Naive thymus-derived CD4-positive, alpha-beta T cell (primary cell): ENCODE data around the gene SVIL. TPM values are rescaled to one million over a fixed set of nuclear protein-coding genes. Genes with fewer than 3 reads are reported as not detected.

Experiments used
- ATAC-seq: fragments of 150-1000 bp; cut with Tn5 transposase; 2 replicates; pipeline ENCODE4 v1.10.0; 2021; ENCODE audit warnings: mild to moderate bottlenecking, moderate library complexity
- CTCF ChIA-PET: fragments of 350-600 bp; sonication (Branson Sonifier 250); formaldehyde crosslinking; loops from one replicate; lab custom pipeline; 2021; ENCODE audit warnings: antibody characterized with exemption; lab: Charles Lee
- POLR2A ChIA-PET: fragments of 350-600 bp; sonication (Branson Sonifier 250); formaldehyde crosslinking; loops from one replicate; lab custom pipeline; 2021; ENCODE audit warnings: antibody characterized with exemption, inconsistent platforms; lab: Charles Lee
- DNase-seq, 9 donors: peaks; one replicate each; pipeline versions ENCODE4 v3.0.0 to v3.0.0-alpha.2; 2020 to 2022; ENCODE audit warnings: mixed read lengths in 1 of 9
- H3K27ac ChIP-seq: one replicate; pipeline ENCODE4 v1.7.0; 2013; ENCODE audit warnings: mild to moderate bottlenecking, low read depth, low read length, moderate library complexity
- H3K27me3 ChIP-seq, 2 donors: one replicate each; pipeline ENCODE4 v1.7.0; 2013; ENCODE audit warnings: low read length in 2 of 2, mild to moderate bottlenecking in 2 of 2, moderate library complexity in 2 of 2; ENCODE audit not compliant: control insufficient read depth in 2 of 2, insufficient read depth in 2 of 2
- H3K36me3 ChIP-seq, 3 experiments: 1 replicate in 2 of 3; 2 replicates in 1 of 3; pipeline ENCODE4 v1.7.0; 2013; ENCODE audit warnings: low read length in 3 of 3, mild to moderate bottlenecking in 3 of 3, moderate library complexity in 1 of 3; ENCODE audit not compliant: insufficient read depth in 3 of 3, control insufficient read depth in 2 of 3
- H3K4me1 ChIP-seq, 2 donors: one replicate each; pipeline ENCODE4 v1.7.0; 2013; ENCODE audit warnings: low read length in 2 of 2, mild to moderate bottlenecking in 2 of 2, moderate library complexity in 1 of 2; ENCODE audit not compliant: control insufficient read depth in 2 of 2, insufficient read depth in 2 of 2
- H3K4me3 ChIP-seq: 2 replicates; pipeline ENCODE4 v1.7.0; 2013; ENCODE audit warnings: mild to moderate bottlenecking, low read length
- H3K9me3 ChIP-seq, 3 experiments: 1 replicate in 2 of 3; 2 replicates in 1 of 3; pipeline ENCODE4 v1.7.0; 2013; ENCODE audit warnings: low read length in 3 of 3; ENCODE audit not compliant: control insufficient read depth in 2 of 3
- H3K27ac Mint-ChIP-seq, 9 donors: one replicate each; pipeline ENCODE4 v1.8.0; 2020 to 2022; ENCODE audit warnings: mixed read lengths in 9 of 9, mild to moderate bottlenecking in 8 of 9, moderate library complexity in 5 of 9, inconsistent platforms in 2 of 9
- H3K27me3 Mint-ChIP-seq, 5 donors: one replicate each; pipeline ENCODE4 v1.8.0; 2021 to 2022; ENCODE audit warnings: mixed read lengths in 5 of 5, mild to moderate bottlenecking in 1 of 5
- H3K36me3 Mint-ChIP-seq, 5 donors: one replicate each; pipeline ENCODE4 v1.8.0; 2020 to 2022; ENCODE audit warnings: mixed read lengths in 5 of 5, mild to moderate bottlenecking in 3 of 5, inconsistent platforms in 1 of 5
- H3K4me1 Mint-ChIP-seq, 7 donors: one replicate each; pipeline ENCODE4 v1.8.0; 2020 to 2022; ENCODE audit warnings: mixed read lengths in 7 of 7, mild to moderate bottlenecking in 3 of 7, inconsistent platforms in 1 of 7
- H3K4me3 Mint-ChIP-seq, 10 donors: one replicate each; pipeline ENCODE4 v1.8.0; 2020 to 2022; ENCODE audit warnings: mild to moderate bottlenecking in 10 of 10, mixed read lengths in 10 of 10, moderate library complexity in 6 of 10, inconsistent platforms in 2 of 10
- H3K9me3 Mint-ChIP-seq, 11 donors: one replicate each; pipeline ENCODE4 v1.8.0; 2020 to 2022; ENCODE audit warnings: mixed read lengths in 11 of 11, mild to moderate bottlenecking in 4 of 11, inconsistent platforms in 1 of 11, moderate library complexity in 1 of 11
- intact Hi-C, 2 donors: fragments of 100-400 bp; cut with micrococcal nuclease; formaldehyde crosslinking; loops; one replicate each; pipeline ENCODE4 v1.15.1; 2023
- polyA plus RNA-seq, 2 donors: library from polyadenylated mRNA; unstranded; fragments of 300-500 nt; fragmentation: Illumina TruSeq; gene quantifications; one replicate each; pipeline ENCODE4 v1.2.3, GENCODE V29; 2021
- total RNA-seq, 6 experiments: library from RNA in 5 of 6; stranded (reverse) in 5 of 6; gene quantifications; 1 replicate in 5 of 6; 2 replicates in 1 of 6; pipeline ENCODE4 v1.2.3 and lab custom pipeline; 2021 to 2026

The SVIL gene
- total and polyA plus RNA-seq, 7 experiments from 2014 or later = 8.7 to 48.9 (median 20.3) TPM

DNA sequence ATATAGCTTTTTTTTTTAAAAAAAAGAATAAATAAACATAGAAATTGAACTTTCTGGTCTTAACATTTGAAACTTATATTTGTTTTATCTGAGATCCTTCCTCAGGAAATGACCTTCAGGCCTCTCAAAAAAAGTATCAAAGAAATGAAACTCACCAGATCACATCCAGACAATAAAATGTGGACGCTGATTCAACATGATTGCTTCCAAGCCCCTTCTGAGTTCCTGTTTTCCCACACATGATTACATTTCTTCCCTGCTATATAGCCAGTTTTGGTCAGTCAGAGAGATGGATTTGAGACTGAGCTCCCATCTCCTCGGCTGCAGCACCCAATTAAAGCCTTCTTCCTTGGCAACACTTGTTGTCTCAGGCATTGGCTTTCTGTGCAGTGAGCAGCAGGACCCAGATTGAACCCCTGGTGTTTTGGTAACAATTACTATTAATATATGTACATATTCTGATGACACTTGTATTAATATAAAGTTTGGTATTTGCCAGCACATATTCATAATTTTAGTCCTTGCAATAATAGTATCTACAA, 21.8 kb upstream of the SVIL start:
- Mint-ChIP-seq H3K27ac (no peak overlapping the region), H3K36me3 (peaks cover 10 to 51% (median 42%) of the 10 kb centered on the region in 5 donors), H3K4me3 (no peak overlapping the region), H3K27me3 (peaks cover 0 to 38% (median 0%) of the 10 kb centered on the region in 5 donors), H3K4me1 (peaks cover 21 to 52% (median 36%) of the 10 kb centered on the region in 7 donors), H3K9me3 (peaks cover 0 to 13% (median 0%) of the 10 kb centered on the region in 11 donors)
- H3K27ac ChIP-seq = no peak overlapping the region
- no peaks in the 10 kb centered on the region for H3K27me3 ChIP-seq
- H3K9me3 ChIP-seq = no peaks in the 10 kb centered on the region
- DNase-seq (no peak), ATAC-seq (no peak)
- H3K36me3 ChIP-seq = peaks cover 0 to 17% (median 4%) of the 10 kb centered on the region in 3 experiments
- ChIA-PET CTCF (interaction anchor here (0.7 to 2.2 kb wide), 2 partner anchors 40 to 77 kb away, joined by 4 to 7 read pairs; no protein-coding TSS in a partner anchor), POLR2A (interaction anchor here (0.6 kb wide), 1 partner anchor 25 kb away, joined by 3 read pairs; no protein-coding TSS in a partner anchor)
- intact Hi-C loops = no loop called here
- H3K4me3 ChIP-seq = no peak overlapping the region
- H3K4me1 ChIP-seq = peaks cover 14 to 30% of the 10 kb centered on the region in 2 donors

GRCh38 chr10:29652192-29652591, 17.4 kb upstream of the SVIL start:
- intact Hi-C loops = no loop called here
- Mint-ChIP-seq H3K4me3 (no peak overlapping the region), H3K27ac (peak overlapping the region in 1 of 9 donors; percentile 13), H3K9me3 (peaks cover 0 to 7% (median 0%) of the 10 kb centered on the region in 11 donors), H3K4me1 (peaks cover 17 to 58% (median 45%) of the 10 kb centered on the region in 7 donors), H3K36me3 (peaks cover 5 to 51% (median 36%) of the 10 kb centered on the region in 5 donors), H3K27me3 (peaks cover 0 to 22% (median 0%) of the 10 kb centered on the region in 5 donors)
- CTCF ChIA-PET = no interaction called here
- Histone ChIP-seq H3K4me3 (no peak overlapping the region), H3K4me1 (peaks cover 7 to 18% of the 10 kb centered on the region in 2 donors), H3K27me3 (no peaks in the 10 kb centered on the region), H3K36me3 (peaks cover 0 to 11% (median 4%) of the 10 kb centered on the region in 3 experiments), H3K27ac (no peak overlapping the region), H3K9me3 (no peaks in the 10 kb centered on the region)
- DNase-seq = no peak
- ATAC-seq = no peak
- POLR2A ChIA-PET = no interaction called here

DNA sequence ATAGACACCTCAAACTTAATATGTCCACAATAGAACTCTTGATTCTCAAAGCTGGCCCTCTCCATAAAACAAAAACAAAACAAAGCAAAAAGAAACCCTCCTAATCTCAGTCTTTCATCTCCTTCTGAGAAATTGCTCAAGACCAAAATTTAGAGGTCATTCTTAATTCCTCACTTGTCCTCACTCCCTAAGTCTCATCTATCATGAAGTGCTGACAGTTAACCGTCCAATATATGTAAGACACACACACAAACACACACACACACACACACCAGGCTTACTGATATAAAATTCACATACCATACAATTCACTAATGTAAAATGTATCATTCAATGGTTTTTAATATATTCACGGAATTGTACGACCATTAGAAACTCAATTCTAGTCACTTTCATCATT, 17.0 kb upstream of the SVIL start:
- H3K36me3 Mint-ChIP-seq = peaks cover 5 to 46% (median 32%) of the 10 kb centered on the region in 5 donors
- H3K27me3 Mint-ChIP-seq = peaks cover 0 to 19% (median 0%) of the 10 kb centered on the region in 5 donors
- Histone ChIP-seq H3K9me3 (no peaks in the 10 kb centered on the region), H3K4me3 (no peak overlapping the region), H3K27ac (no peak overlapping the region), H3K27me3 (no peaks in the 10 kb centered on the region), H3K36me3 (peaks cover 0 to 7% (median 3%) of the 10 kb centered on the region in 3 experiments), H3K4me1 (peaks cover 2 to 22% of the 10 kb centered on the region in 2 donors)
- peaks cover 21 to 62% (median 48%) of the 10 kb centered on the region in 7 donors for H3K4me1 Mint-ChIP-seq
- no peak overlapping the region for H3K4me3 Mint-ChIP-seq
- intact Hi-C loops = no loop called here
- DNase-seq (no peak), ATAC-seq (no peak)
- ChIA-PET POLR2A (no interaction called here), CTCF (no interaction called here)
- H3K9me3 Mint-ChIP-seq = peaks cover 0 to 3% (median 0%) of the 10 kb centered on the region in 11 donors
- peak overlapping the region in 3 of 9 donors; percentile 13 to 19 (median 14) for H3K27ac Mint-ChIP-seq

- Mint-ChIP-seq H3K4me1 (peaks cover 27 to 68% (median 58%) of the 10 kb centered on the region in 7 donors), H3K27ac (peak overlapping the region in 4 of 9 donors; percentile 13 to 19 (median 16)), H3K36me3 (peaks cover 5 to 36% (median 23%) of the 10 kb centered on the region in 5 donors), H3K27me3 (peaks cover 0 to 17% (median 0%) of the 10 kb centered on the region in 5 donors), H3K4me3 (no peak overlapping the region), H3K9me3 (peaks cover 0 to 3% (median 0%) of the 10 kb centered on the region in 11 donors)
- ChIA-PET POLR2A (no interaction called here), CTCF (no interaction called here)
- ATAC-seq (no peak), DNase-seq (no peak)
- no peak overlapping the region for H3K27ac ChIP-seq
- intact Hi-C loops = no loop called here
- H3K4me1 ChIP-seq = peaks cover 0 to 25% of the 10 kb centered on the region in 2 donors
- H3K9me3 ChIP-seq = no peaks in the 10 kb centered on the region
- peaks cover 0 to 2% (median 0%) of the 10 kb centered on the region in 3 experiments for H3K36me3 ChIP-seq
- no peak overlapping the region for H3K4me3 ChIP-seq
- no peaks in the 10 kb centered on the region for H3K27me3 ChIP-seq
These were observed 15.8 kb upstream of the SVIL start for GRCh38 chr10:29650552-29650944.

DNA sequence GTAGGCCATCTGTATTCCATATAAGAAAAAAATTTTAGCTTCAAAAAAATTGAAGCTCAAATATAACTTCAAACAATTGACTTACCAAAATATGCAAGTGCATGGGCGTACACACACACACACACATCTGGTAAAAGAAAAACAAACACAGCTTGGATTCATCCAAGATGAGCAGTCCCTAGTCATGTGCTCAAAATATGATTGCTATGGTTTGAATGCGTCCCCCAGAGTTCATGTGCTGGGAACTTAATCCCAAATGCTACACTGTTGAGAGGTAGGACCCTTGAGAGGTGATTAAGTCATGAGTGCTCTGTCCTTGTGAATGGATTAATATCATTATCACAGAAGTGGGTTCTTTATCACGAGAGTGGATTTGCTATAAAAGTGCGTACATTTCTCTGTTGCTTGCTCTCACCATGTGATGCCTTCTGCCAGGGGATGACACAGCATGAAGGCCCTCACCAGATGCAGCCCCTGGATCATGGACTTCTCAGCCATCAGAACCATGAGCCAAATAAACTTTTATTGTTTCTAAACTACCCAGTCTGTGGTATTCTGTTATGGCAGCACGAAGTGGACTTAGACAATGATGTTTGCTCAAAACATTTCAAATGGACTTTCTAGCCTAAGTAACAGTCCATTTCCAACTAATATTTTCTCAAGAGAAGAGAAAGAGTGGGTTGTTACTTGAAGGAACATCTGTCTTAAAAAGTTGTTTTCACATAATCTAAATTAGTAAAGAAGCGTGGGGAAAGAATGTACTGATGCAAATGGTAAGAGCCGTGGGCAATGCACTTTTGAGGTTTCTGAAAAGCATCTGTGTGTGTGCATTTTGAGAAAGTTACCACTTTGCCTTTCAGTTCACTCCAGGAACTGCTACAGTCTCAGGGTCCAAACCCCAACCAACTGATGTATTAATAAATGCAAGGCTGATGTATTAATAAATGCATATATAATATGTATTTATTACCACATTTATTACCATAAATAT, 15.1 kb upstream of the SVIL start:
- Mint-ChIP-seq H3K9me3 (peaks cover 0 to 3% (median 0%) of the 10 kb centered on the region in 11 donors), H3K36me3 (peaks cover 4 to 31% (median 16%) of the 10 kb centered on the region in 5 donors), H3K27ac (peak overlapping the region in 6 of 9 donors; percentile 7 to 89 (median 42)), H3K27me3 (peaks cover 0 to 15% (median 0%) of the 10 kb centered on the region in 5 donors), H3K4me1 (peaks cover 27 to 68% (median 60%) of the 10 kb centered on the region in 7 donors), H3K4me3 (peak overlapping the region in 2 of 10 donors; percentile 63 to 93)
- no peak overlapping the region for H3K4me3 ChIP-seq
- CTCF ChIA-PET = interaction anchor here (0.8 kb wide), 1 partner anchor 9 kb away, joined by 4 read pairs; no protein-coding TSS in a partner anchor
- H3K27ac ChIP-seq = no peak overlapping the region
- no peak for ATAC-seq
- intact Hi-C loops = no loop called here
- peaks cover 0 to 25% of the 10 kb centered on the region in 2 donors for H3K4me1 ChIP-seq
- H3K9me3 ChIP-seq = no peaks in the 10 kb centered on the region
- no peaks in the 10 kb centered on the region for H3K36me3 ChIP-seq
- H3K27me3 ChIP-seq = no peaks in the 10 kb centered on the region
- POLR2A ChIA-PET = interaction anchor here (1.2 kb wide), 1 partner anchor 32 kb away, joined by 3 read pairs; no protein-coding TSS in a partner anchor
- DNase-seq = no peak

DNA sequence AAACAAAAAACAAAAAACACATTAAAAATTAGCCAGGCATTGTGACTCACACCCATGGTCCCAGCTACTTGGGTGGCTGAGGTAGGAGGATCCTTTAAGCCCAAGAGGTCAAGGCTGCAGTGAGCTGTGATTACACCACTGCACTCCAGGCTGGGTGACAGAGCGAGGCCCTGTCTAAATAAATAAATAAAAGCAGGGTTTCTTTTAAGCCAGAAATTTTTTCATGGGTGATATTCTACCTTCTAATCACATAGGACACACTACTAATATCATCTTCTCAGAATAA, 14.2 kb upstream of the SVIL start:
- H3K27ac ChIP-seq = no peak overlapping the region
- H3K4me3 ChIP-seq = no peak overlapping the region
- peaks cover 1 to 31% (median 11%) of the 10 kb centered on the region in 5 donors for H3K36me3 Mint-ChIP-seq
- CTCF ChIA-PET = no interaction called here
- DNase-seq = no peak
- ATAC-seq = no peak
- peak overlapping the region in 5 of 10 donors; percentile 33 to 93 (median 63) for H3K4me3 Mint-ChIP-seq
- H3K9me3 Mint-ChIP-seq = peaks cover 0 to 3% (median 0%) of the 10 kb centered on the region in 11 donors
- peaks cover 0 to 25% of the 10 kb centered on the region in 2 donors for H3K4me1 ChIP-seq
- H3K27me3 Mint-ChIP-seq = peaks cover 0 to 19% (median 0%) of the 10 kb centered on the region in 5 donors
- no peaks in the 10 kb centered on the region for H3K9me3 ChIP-seq
- intact Hi-C loops = loop anchor here in 1 of 2 donors (1.0 kb wide), 3 partner anchors 10 to 87 kb away; no protein-coding TSS in a partner anchor
- H3K27ac Mint-ChIP-seq = peak overlapping the region in 6 of 9 donors; percentile 68 to 92 (median 79)
- no peaks in the 10 kb centered on the region for H3K36me3 ChIP-seq
- H3K4me1 Mint-ChIP-seq = peaks cover 27 to 72% (median 65%) of the 10 kb centered on the region in 7 donors
- H3K27me3 ChIP-seq = no peaks in the 10 kb centered on the region
- POLR2A ChIA-PET = interaction anchor here (1.2 kb wide), 1 partner anchor 33 kb away, joined by 3 read pairs; no protein-coding TSS in a partner anchor
